PFSK-1 (cell line): Measurements from ENCODE around the gene KCNQ1OT1.

Experiments
- POLR2AphosphoS5 ChIP-seq: IDR thresholded peaks from 2 replicates; pipeline ENCODE4 v1.6.1; 2012; ENCODE audit warnings: low read depth, mild to moderate bottlenecking, control low read depth, low read length, moderate library complexity
- REST ChIP-seq, 2 experiments: IDR thresholded peaks; 2 replicates each; pipeline versions ENCODE4 v1.6.1 to v1.8.0; 2011 to 2012; ENCODE audit warnings: low read depth in 2 of 2, low read length in 2 of 2, control low read depth in 1 of 2, inconsistent platforms in 1 of 2, mild to moderate bottlenecking in 1 of 2, moderate library complexity in 1 of 2; ENCODE audit not compliant: insufficient read depth in 1 of 2
- TAF1 ChIP-seq: IDR thresholded peaks from 2 replicates; pipeline ENCODE4 v1.6.1; 2012; ENCODE audit warnings: low read length, control low read depth, borderline replicate concordance; ENCODE audit not compliant: insufficient read depth

GRCh38 chr11:2574043-2574552, 125.7 kb downstream of the KCNQ1OT1 start:
- TF ChIP-seq REST (IDR thresholded peaks at IDR 0.05; ENCODE audit: insufficient read depth in 1 of 2, low read depth in 2 of 2, low read length in 2 of 2) (no peak), TAF1 (no peak), POLR2AphosphoS5 (no peak)
